Liver (tissue), 3 donors: ENCODE measurements around the gene PTH2.

ENCODE experiments used
- ATF3 ChIP-seq: IDR thresholded peaks from 2 replicates; pipeline ENCODE4 v1.6.1; 2016; ENCODE audit warnings: antibody characterized with exemption
- CTCF ChIP-seq: fragments of 150-350 bp; IDR thresholded peaks from 2 replicates; pipeline ENCODE4 v1.5.1; 2017; ENCODE audit warnings: improper control_type of control experiment, low read depth, low read length; ENCODE audit not compliant: missing input control
- EGR1 ChIP-seq, 2 donors: IDR thresholded peaks; 2 replicates each; pipeline ENCODE4 v1.6.1; 2016 to 2018; ENCODE audit warnings: antibody characterized with exemption in 2 of 2, low read depth in 2 of 2
- FOXA2 ChIP-seq: IDR thresholded peaks from 2 replicates; pipeline ENCODE4 v1.6.1; 2016; ENCODE audit warnings: antibody characterized with exemption
- GABPA ChIP-seq, 2 donors: IDR thresholded peaks in 1 of 2; conservative IDR thresholded peaks in 1 of 2; 2 replicates each; pipeline ENCODE4 v1.6.1; 2016; ENCODE audit warnings: antibody characterized with exemption in 2 of 2, mild to moderate bottlenecking in 1 of 2, moderate library complexity in 1 of 2
- HNF4A ChIP-seq, 2 donors: conservative IDR thresholded peaks; 2 replicates each; pipeline ENCODE4 v1.6.1; 2016; ENCODE audit warnings: antibody characterized with exemption in 2 of 2, mild to moderate bottlenecking in 2 of 2
- JUND ChIP-seq, 2 donors: IDR thresholded peaks; 2 replicates each; pipeline ENCODE4 v1.6.1; 2016; ENCODE audit warnings: antibody characterized with exemption in 2 of 2
- RAD21 ChIP-seq, 2 donors: IDR thresholded peaks; 2 replicates each; pipeline ENCODE4 v1.6.1; 2016; ENCODE audit warnings: antibody characterized with exemption in 2 of 2, mild to moderate bottlenecking in 2 of 2
- REST ChIP-seq: IDR thresholded peaks from 2 replicates; pipeline ENCODE4 v1.6.1; 2016; ENCODE audit warnings: antibody characterized with exemption, mild to moderate bottlenecking
- SP1 ChIP-seq: IDR thresholded peaks from 2 replicates; pipeline ENCODE4 v1.6.1; 2018; ENCODE audit warnings: antibody characterized with exemption, mild to moderate bottlenecking
- TAF1 ChIP-seq: conservative IDR thresholded peaks from 2 replicates; pipeline ENCODE4 v1.6.1; 2016; ENCODE audit warnings: antibody characterized with exemption, mild to moderate bottlenecking
- YY1 ChIP-seq: IDR thresholded peaks from 2 replicates; pipeline ENCODE4 v1.6.1; 2016; ENCODE audit warnings: antibody characterized with exemption, mild to moderate bottlenecking
- TF ChIP-seq, protein P1 (sequence below): IDR thresholded peaks from 2 replicates; pipeline ENCODE4 v1.6.1; 2016; ENCODE audit warnings: antibody characterized with exemption
- donor health status: healthy.
- donor health status: healthy.

DNA sequence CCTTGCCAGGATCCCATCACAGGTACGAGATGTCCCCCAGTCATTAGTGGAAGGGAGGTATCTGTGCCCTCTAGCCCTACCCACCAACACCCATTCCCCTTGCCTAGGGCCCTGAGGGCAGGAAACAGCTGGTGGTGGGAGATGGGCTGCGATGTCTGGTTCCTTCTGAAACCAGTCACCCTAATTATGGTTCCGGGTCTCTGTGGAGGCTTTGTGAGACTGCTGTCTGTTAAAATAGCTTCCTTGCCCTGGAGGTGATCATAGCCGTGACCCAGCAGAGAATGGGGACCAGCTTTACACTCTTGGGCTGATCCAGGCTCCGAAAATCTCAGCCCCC is 35.3 kb upstream of the PTH2 start:
- TF ChIP-seq CTCF (no peak), EGR1 (IDR thresholded peaks at IDR 0.05; ENCODE audit: low read depth in 2 of 2) (no peak), TAF1 (no peak), JUND (IDR thresholded peaks at IDR 0.05) (no peak), RAD21 (IDR thresholded peaks at IDR 0.05) (no peak), FOXA2 (no peak), REST (no peak), GABPA (IDR thresholded peaks at IDR 0.05 in 1 of 2, conservative IDR thresholded peaks at IDR 0.05 in 1 of 2) (no peak), ATF3 (no peak), HNF4A (conservative IDR thresholded peaks at IDR 0.05) (no peak), SP1 (no peak), YY1 (no peak)
- TF ChIP-seq, protein P1, sequence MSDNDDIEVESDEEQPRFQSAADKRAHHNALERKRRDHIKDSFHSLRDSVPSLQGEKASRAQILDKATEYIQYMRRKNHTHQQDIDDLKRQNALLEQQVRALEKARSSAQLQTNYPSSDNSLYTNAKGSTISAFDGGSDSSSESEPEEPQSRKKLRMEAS = no peak
